ENCODE results near the gene PDE12.

DNA sequence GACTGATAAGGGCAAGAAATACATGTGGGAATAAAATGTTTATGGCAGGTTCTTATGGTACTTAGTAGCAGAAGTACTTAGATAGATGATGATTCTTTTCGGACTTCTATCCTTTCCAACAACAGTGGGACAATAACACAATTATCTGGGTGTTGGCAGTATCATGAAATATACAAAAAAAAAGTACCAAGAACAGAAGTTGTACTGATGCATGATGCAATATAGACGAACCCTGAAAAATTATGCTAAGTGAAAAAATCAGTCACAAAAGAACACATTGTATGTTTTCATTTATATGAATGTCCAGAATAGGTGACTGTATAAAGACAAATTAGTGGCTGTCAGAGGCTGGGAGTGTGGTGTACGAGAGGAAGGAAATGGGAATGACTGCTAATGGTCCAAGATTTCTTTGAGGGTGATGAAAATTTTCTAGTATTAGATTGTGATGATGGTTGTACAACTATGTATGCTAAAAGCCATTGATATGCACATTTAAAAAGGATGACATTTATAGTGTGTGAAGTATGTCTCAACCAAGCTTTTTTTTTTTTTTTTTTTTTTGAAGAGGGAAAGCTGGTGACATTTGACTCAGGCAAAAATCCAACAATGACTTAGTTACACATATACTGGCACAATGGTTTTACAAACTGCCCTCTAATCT is 20.0 kb downstream of the PDE12 start:
- TF ChIP-seq YY1 (IDR thresholded peaks at IDR 0.05; ENCODE audit: insufficient read depth, insufficient read length) (no peak), ZNF274 (IDR thresholded peaks at IDR 0.05; ENCODE audit: low read depth, low read length) (no peak), SUZ12 (IDR thresholded peaks at IDR 0.05; ENCODE audit: extremely low read depth, insufficient read depth, insufficient read length) (no peak)
